HCT116 (cell line): ENCODE data around the gene RBFOX2. TPM values are rescaled to one million over a fixed set of nuclear protein-coding genes. Genes with fewer than 3 reads are reported as not detected.

Source experiments
- ATAC-seq: fragments of 200-7000 bp; cut with Tn5 transposase; 2 replicates; pipeline ENCODE4 v1.9.1; 2020; ENCODE audit warnings: mild to moderate bottlenecking, moderate library complexity
- BruUV-seq: library from RNA; stranded (reverse); fragments of 400-500 nt; replicated peaks from 2 replicates; lab custom pipeline; 2021; lab: Mats Ljungman, UMichigan
- CTCF ChIA-PET: fragments of 300-600 bp; sonication (Branson Sonifier 250); formaldehyde crosslinking; loops from one replicate; lab custom pipeline; 2021; ENCODE audit warnings: antibody characterized with exemption; lab: Charles Lee
- POLR2A ChIA-PET: fragments of 300-600, 350-600 bp; sonication (Branson Sonifier 250); formaldehyde crosslinking; loops from one replicate; lab custom pipeline; 2021; ENCODE audit warnings: antibody characterized with exemption; lab: Charles Lee
- RAD21 ChIA-PET, 2 experiments: fragments of 300-600 bp; sonication (Branson Sonifier 250); formaldehyde crosslinking; loops; one replicate each; lab custom pipeline; 2023; ENCODE audit warnings: low total read pairs in 2 of 2; ENCODE audit not compliant: uncharacterized antibody in 2 of 2, unreplicated experiment in 2 of 2, low non-redundant PET in 1 of 2; lab: Charles Lee
- DNase-seq: peaks from one replicate; pipeline ENCODE4 v3.0.0-alpha.2; 2010; ENCODE audit warnings: low read depth, low spot score
- H2AFZ ChIP-seq: fragments of 200-600 bp; shearing (Covaris generic), sonication (generic); 2 replicates; pipeline ENCODE4 v1.6.1; 2017; ENCODE audit warnings: low read depth, mixed run types, mixed read lengths, antibody characterized with exemption, low read length; ENCODE audit not compliant: poor library complexity, severe bottlenecking
- H3K27ac ChIP-seq: 2 replicates; pipeline ENCODE4 v1.5.1; 2012; ENCODE audit warnings: low read depth, low read length
- H3K27me3 ChIP-seq: fragments of 200-600 bp; sonication (generic); 2 replicates; pipeline ENCODE4 v1.6.1; 2016; ENCODE audit warnings: mixed run types, low read length, mixed read lengths; ENCODE audit not compliant: insufficient read depth
- H3K36me3 ChIP-seq, 2 experiments: fragments of 200-500 bp in 1 of 2; fragments of 200-600 bp in 1 of 2; sonication (Bioruptor generic) in 1 of 2; sonication (generic) in 1 of 2; 2 replicates each; pipeline versions ENCODE4 v1.5.1 to v1.6.1; 2014 to 2016; ENCODE audit warnings: low read length in 2 of 2, inconsistent platforms in 1 of 2, mixed read lengths in 1 of 2, mixed run types in 1 of 2; ENCODE audit not compliant: insufficient read depth in 2 of 2, control insufficient read depth in 1 of 2
- H3K4me1 ChIP-seq, 2 experiments: fragments of 200-600 bp in 1 of 2; sonication (generic) in 1 of 2; 2 replicates each; pipeline versions ENCODE4 v1.5.1 to v1.6.1; 2012 to 2017; ENCODE audit warnings: low read length in 2 of 2, inconsistent platforms in 1 of 2, mild to moderate bottlenecking in 1 of 2, mixed read lengths in 1 of 2, mixed run types in 1 of 2, moderate library complexity in 1 of 2; ENCODE audit not compliant: insufficient read depth in 2 of 2, control insufficient read depth in 1 of 2
- H3K4me2 ChIP-seq: fragments of 200-600 bp; sonication (generic); 2 replicates; pipeline ENCODE4 v1.6.1; 2017; ENCODE audit warnings: mixed run types, low read length, mixed read lengths
- H3K4me3 ChIP-seq, 2 experiments: fragments of 200-600 bp in 1 of 2; sonication (generic) in 1 of 2; replicated peaks in 1 of 2; 2 replicates each; pipeline ENCODE4 v1.5.1; 2011 to 2016; ENCODE audit warnings: low read length in 2 of 2, control low read depth in 1 of 2, low read depth in 1 of 2, mild to moderate bottlenecking in 1 of 2, mixed read lengths in 1 of 2, mixed run types in 1 of 2
- H3K79me2 ChIP-seq: fragments of 200-600 bp; sonication (generic); 2 replicates; pipeline ENCODE4 v1.6.1; 2017; ENCODE audit warnings: mild to moderate bottlenecking, mixed run types, low read length, moderate library complexity, mixed read lengths; ENCODE audit not compliant: insufficient read depth
- H3K9ac ChIP-seq: fragments of 200-600 bp; sonication (generic); 2 replicates; pipeline ENCODE4 v1.6.1; 2016; ENCODE audit warnings: low read length, mixed read lengths
- H3K9me2 ChIP-seq: fragments of 200-600 bp; sonication (generic), shearing (Covaris generic); 2 replicates; pipeline ENCODE4 v1.6.1; 2017; ENCODE audit warnings: mixed run types, mild to moderate bottlenecking, moderate library complexity; ENCODE audit not compliant: insufficient read depth
- H3K9me3 ChIP-seq, 2 experiments: fragments of 200-500 bp in 1 of 2; fragments of 200-600 bp in 1 of 2; sonication (Bioruptor generic) in 1 of 2; sonication (generic) in 1 of 2; 2 replicates each; pipeline ENCODE4 v1.6.1; 2014 to 2017; ENCODE audit warnings: low read length in 2 of 2, mixed read lengths in 2 of 2, inconsistent platforms in 1 of 2, low read depth in 1 of 2, mild to moderate bottlenecking in 1 of 2, mixed run types in 1 of 2, moderate library complexity in 1 of 2; ENCODE audit not compliant: control insufficient read depth in 1 of 2, insufficient read depth in 1 of 2
- H4K20me1 ChIP-seq: fragments of 200-600 bp; sonication (generic), shearing (Covaris generic); 2 replicates; pipeline ENCODE4 v1.6.1; 2017; ENCODE audit warnings: mixed run types, mild to moderate bottlenecking, moderate library complexity; ENCODE audit not compliant: insufficient read depth
- CBX3 ChIP-seq: IDR thresholded peaks from 2 replicates; pipeline ENCODE4 v1.6.1; 2012; ENCODE audit warnings: low read depth
- CEBPB ChIP-seq: IDR thresholded peaks from 2 replicates; pipeline ENCODE4 v1.6.1; 2012; ENCODE audit warnings: low read depth
- CTCF ChIP-seq, 3 experiments: fragments of 200-600 bp in 1 of 3; sonication (generic) in 1 of 3; IDR thresholded peaks in 2 of 3; conservative IDR thresholded peaks in 1 of 3; 2 replicates each; pipeline ENCODE4 v1.5.1; 2012 to 2017; ENCODE audit warnings: low read depth in 2 of 3, low read length in 2 of 3, antibody characterized with exemption in 1 of 3, borderline replicate concordance in 1 of 3, control low read depth in 1 of 3, mild to moderate bottlenecking in 1 of 3, mixed read lengths in 1 of 3, mixed run types in 1 of 3, moderate library complexity in 1 of 3; ENCODE audit not compliant: insufficient read depth in 1 of 3
- ELF1 ChIP-seq: IDR thresholded peaks from 2 replicates; pipeline ENCODE4 v1.6.1; 2012; ENCODE audit warnings: low read depth, borderline replicate concordance
- EZH2 ChIP-seq: fragments of 200-600 bp; sonication (generic); IDR thresholded peaks from 2 replicates; pipeline ENCODE4 v1.6.1; 2017; ENCODE audit warnings: antibody characterized with exemption, mixed run types
- FOSL1 ChIP-seq: IDR thresholded peaks from 2 replicates; pipeline ENCODE4 v1.6.1; 2012; ENCODE audit warnings: low read depth
- POLR2A ChIP-seq: IDR thresholded peaks from 2 replicates; pipeline ENCODE4 v1.7.0; 2011; ENCODE audit warnings: borderline replicate concordance; ENCODE audit not compliant: insufficient read depth, insufficient read length; ENCODE audit errors: extremely low read depth
- POLR2AphosphoS5 ChIP-seq: IDR thresholded peaks from 2 replicates; pipeline ENCODE4 v1.6.1; 2011; ENCODE audit warnings: mild to moderate bottlenecking, low read depth, low read length, moderate library complexity
- SRF ChIP-seq: IDR thresholded peaks from 2 replicates; pipeline ENCODE4 v1.6.1; 2012; ENCODE audit warnings: low read depth
- YY1 ChIP-seq: IDR thresholded peaks from 2 replicates; pipeline ENCODE4 v1.6.1; 2011; ENCODE audit warnings: low read length, low read depth, moderate library complexity, mild to moderate bottlenecking; ENCODE audit not compliant: insufficient replicate concordance; ENCODE audit errors: extremely low read depth
- ZNF274 ChIP-seq: fragments of 200-500 bp; sonication (Bioruptor generic); IDR thresholded peaks from 2 replicates; pipeline ENCODE4 v1.6.1; 2014; ENCODE audit warnings: mild to moderate bottlenecking, low read depth, low read length, inconsistent platforms
- intact Hi-C: fragments of 100-400 bp; cut with micrococcal nuclease; formaldehyde crosslinking; loops from 2 replicates; pipeline ENCODE4 v1.10.0; 2022
- total RNA-seq: library from RNA; stranded (reverse); gene quantifications from one replicate; pipeline ENCODE4 v1.2.1, GENCODE V29; 2021; ENCODE audit not compliant: unreplicated experiment
- TF ChIP-seq, protein P1 (sequence below): IDR thresholded peaks from 2 replicates; pipeline ENCODE4 v1.6.1; 2012

The RBFOX2 gene
- total RNA-seq, 1 experiment from 2014 or later, result 83.9 TPM

- intact Hi-C loops, result no loop called here
- ChIA-PET POLR2A (no interaction called here), CTCF (no interaction called here), RAD21 (interaction anchor here in 1 of 2 experiments (0.7 kb wide), 1 partner anchor 371 kb away, joined by 4 read pairs; the partner anchor contains the start of gene APOL2)
- Histone ChIP-seq H2AFZ (no peak overlapping the region), H3K27ac (peak overlapping the region; percentile 5; the same call in 1 of the 2 replicates), H3K27me3 (no peaks in the 10 kb centered on the region), H3K9me3 (no peaks in the 10 kb centered on the region), H3K9me2 (no peaks in the 10 kb centered on the region), H3K4me3 (no peak overlapping the region), H3K36me3 (no peaks in the 10 kb centered on the region), H3K9ac (no peak overlapping the region), H3K4me1 (peaks cover 16 to 17% of the 10 kb centered on the region in 2 experiments), H3K4me2 (peak overlapping the region; percentile 41), H4K20me1 (no peaks in the 10 kb centered on the region), H3K79me2 (peaks cover 38% of the 10 kb centered on the region)
- no TSS peak for BruUV-seq
- ATAC-seq, result peak; percentile 84
- DNase-seq, result no peak
- TF ChIP-seq POLR2AphosphoS5, result no peak
- no peak for TF ChIP-seq ZNF274
Measured at GRCh38 chr22:35868938-35869337, 159.7 kb downstream of the RBFOX2 start.

- CTCF ChIA-PET, result no interaction called here
- peaks cover 53% of the 10 kb centered on the region for H3K79me2 ChIP-seq
- ATAC-seq, result no peak
- no peaks in the 10 kb centered on the region for H3K9me3 ChIP-seq
- H3K4me2 ChIP-seq, result no peak overlapping the region
- TF ChIP-seq FOSL1 (no peak), EZH2 (no peak), ELF1 (no peak), CBX3 (no peak), YY1 (no peak), SRF (no peak), POLR2A (no peak), CTCF (IDR thresholded peaks at IDR 0.05 in 2 of 3, conservative IDR thresholded peaks at IDR 0.05 in 1 of 3; ENCODE audit: borderline replicate concordance in 1 of 3, insufficient read depth in 1 of 3, low read depth in 2 of 3, low read length in 2 of 3) (no peak), CEBPB (no peak)
- TF ChIP-seq, protein P1, sequence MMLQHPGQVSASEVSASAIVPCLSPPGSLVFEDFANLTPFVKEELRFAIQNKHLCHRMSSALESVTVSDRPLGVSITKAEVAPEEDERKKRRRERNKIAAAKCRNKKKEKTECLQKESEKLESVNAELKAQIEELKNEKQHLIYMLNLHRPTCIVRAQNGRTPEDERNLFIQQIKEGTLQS, result no peak
- TF ChIP-seq, all 23 proteins: peak for 0
- BruUV-seq, result no TSS peak
- Histone ChIP-seq H3K4me1 (peaks cover 16 to 17% of the 10 kb centered on the region in 2 experiments), H2AFZ (no peak overlapping the region), H3K9me2 (no peaks in the 10 kb centered on the region), H4K20me1 (no peaks in the 10 kb centered on the region), H3K27ac (no peak overlapping the region), H3K9ac (no peak overlapping the region), H3K27me3 (no peaks in the 10 kb centered on the region), H3K36me3 (no peaks in the 10 kb centered on the region), H3K4me3 (no peak overlapping the region)
- ChIA-PET RAD21 (no interaction called here), POLR2A (no interaction called here)
- no peak for DNase-seq
- intact Hi-C loops, result no loop called here
Measured at GRCh38 chr22:35866651-35867050, 162.0 kb downstream of the RBFOX2 start.
